ENCODE measurements around the gene HTRA3. TPM values are rescaled to one million over a fixed set of nuclear protein-coding genes. Genes with fewer than 3 reads are reported as not detected.

Gene HTRA3
- total RNA-seq, 1 experiment from 2014 or later, result 0.64 TPM

DNA sequence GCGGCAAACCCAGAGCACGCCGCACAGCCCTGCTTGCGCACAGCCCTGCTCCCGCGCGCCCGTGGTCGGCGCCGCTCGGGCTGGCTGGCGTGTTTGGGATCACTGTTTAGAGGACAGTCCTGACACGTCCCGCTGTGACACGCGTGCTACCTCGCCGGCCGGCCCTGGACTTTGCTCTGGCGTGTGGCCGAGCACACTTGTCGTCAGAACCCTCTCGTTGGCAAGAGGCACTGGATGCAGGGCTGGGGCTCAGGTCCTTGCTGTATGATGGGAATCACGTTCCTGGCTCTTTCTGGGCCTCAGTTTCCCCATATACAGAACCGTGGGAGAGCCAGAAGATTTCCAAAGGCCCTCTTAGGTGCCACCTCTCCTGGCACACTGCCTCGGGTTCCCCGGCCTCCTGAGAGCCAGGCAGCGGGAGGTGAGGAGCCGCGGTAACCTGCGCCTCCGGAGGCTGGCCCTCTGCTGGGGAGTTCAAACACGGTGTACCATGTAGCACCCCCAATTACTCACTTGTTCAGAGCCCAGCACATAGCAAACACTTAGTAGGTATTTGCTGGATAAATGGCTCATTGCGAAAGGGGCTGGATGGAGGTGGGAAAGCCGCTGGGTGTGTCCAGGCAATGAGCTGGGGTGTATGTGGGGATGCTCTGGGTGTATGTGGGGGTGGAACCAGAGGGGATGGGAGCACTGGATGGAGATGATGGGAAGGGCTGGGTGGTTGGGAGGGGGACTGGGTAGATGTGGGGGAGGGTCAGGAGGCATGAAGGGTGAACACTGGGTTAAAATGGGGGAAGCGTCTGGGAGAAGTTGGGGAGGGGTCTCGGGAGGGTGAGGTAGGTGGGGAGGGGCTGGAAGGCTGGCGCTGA, 76.6 kb downstream of the HTRA3 start:
- peaks cover 8% of the 10 kb centered on the region for H3K27me3 ChIP-seq (replicated peaks; ENCODE audit: insufficient read depth, low read depth, low read length, poor library complexity)
- no peak overlapping the region for H3K4me3 ChIP-seq (ENCODE audit: low read depth, low read length, poor library complexity, severe bottlenecking)
- CTCF ChIA-PET, result interaction anchor here (1.1 kb wide), 1 partner anchor 11 kb away, joined by 3 read pairs; no protein-coding TSS in a partner anchor
- intact Hi-C loops (cut with micrococcal nuclease; ENCODE audit: unreplicated experiment), result no loop called here
- no peak for DNase-seq (ENCODE audit: low spot score)
- no peaks in the 10 kb centered on the region for H3K36me3 ChIP-seq (ENCODE audit: insufficient read depth, low read length, poor library complexity, severe bottlenecking)
- TF ChIP-seq EZH2 (IDR thresholded peaks at IDR 0.05; ENCODE audit: borderline replicate concordance, low read depth, low read length, poor library complexity, severe bottlenecking), result no peak
- TF ChIP-seq, protein P1, sequence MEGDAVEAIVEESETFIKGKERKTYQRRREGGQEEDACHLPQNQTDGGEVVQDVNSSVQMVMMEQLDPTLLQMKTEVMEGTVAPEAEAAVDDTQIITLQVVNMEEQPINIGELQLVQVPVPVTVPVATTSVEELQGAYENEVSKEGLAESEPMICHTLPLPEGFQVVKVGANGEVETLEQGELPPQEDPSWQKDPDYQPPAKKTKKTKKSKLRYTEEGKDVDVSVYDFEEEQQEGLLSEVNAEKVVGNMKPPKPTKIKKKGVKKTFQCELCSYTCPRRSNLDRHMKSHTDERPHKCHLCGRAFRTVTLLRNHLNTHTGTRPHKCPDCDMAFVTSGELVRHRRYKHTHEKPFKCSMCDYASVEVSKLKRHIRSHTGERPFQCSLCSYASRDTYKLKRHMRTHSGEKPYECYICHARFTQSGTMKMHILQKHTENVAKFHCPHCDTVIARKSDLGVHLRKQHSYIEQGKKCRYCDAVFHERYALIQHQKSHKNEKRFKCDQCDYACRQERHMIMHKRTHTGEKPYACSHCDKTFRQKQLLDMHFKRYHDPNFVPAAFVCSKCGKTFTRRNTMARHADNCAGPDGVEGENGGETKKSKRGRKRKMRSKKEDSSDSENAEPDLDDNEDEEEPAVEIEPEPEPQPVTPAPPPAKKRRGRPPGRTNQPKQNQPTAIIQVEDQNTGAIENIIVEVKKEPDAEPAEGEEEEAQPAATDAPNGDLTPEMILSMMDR (conservative IDR thresholded peaks at IDR 0.05; ENCODE audit: low read depth, low read length), result no peak
- H3K9me3 ChIP-seq (ENCODE audit: low read depth, low read length, poor library complexity, severe bottlenecking), result no peaks in the 10 kb centered on the region
- H3K27ac ChIP-seq (ENCODE audit: low read depth, low read length, poor library complexity, severe bottlenecking), result no peak overlapping the region
- no TSS peak for BruUV-seq (replicated peaks)
- H3K4me1 ChIP-seq (ENCODE audit: insufficient read depth, low read length, poor library complexity, severe bottlenecking), result no peaks in the 10 kb centered on the region
- POLR2A ChIA-PET (ENCODE audit: low non-redundant PET), result no interaction called here

DNA sequence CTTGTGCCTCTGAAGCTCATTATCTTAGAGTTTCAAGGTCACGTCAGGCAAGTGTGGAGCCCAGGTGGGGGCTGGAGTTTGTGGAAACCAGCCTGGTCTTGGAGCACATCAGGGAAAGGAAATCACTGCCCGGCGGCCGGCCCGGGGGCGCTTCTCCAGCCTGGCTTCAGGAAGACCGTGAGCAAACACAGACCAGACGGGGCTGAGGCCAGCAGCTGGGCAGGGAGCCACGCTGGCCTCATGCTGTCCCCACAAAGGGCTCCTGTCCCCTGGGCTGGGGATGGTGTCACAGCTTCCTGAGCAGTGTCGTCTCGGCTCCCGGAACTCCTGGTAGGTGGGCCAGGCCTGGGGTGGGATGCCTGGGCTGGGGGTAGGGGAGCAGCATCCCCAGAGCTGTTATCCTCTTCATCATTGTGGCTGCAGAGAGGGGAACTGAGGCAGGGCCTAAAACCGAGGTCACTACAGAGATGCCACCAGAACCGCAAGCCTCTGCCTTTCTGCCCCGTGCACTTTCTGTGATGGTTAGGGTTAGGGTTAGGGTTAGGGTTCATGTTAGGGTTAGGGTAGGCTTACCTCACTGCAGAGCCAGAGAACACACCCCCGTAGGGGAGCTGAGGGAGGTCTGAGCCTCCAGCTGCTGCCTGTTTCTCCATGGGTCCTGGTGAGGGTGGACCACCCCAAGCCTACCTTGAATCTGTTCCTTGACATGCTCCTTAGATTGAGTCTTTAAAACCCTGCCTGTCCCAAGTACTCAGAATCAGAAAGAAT, 77.5 kb downstream of the HTRA3 start:
- TF ChIP-seq, protein P1 (conservative IDR thresholded peaks at IDR 0.05; ENCODE audit: low read depth, low read length), result no peak
- no peak for TF ChIP-seq EZH2 (IDR thresholded peaks at IDR 0.05; ENCODE audit: borderline replicate concordance, low read depth, low read length, poor library complexity, severe bottlenecking)
- intact Hi-C loops (cut with micrococcal nuclease; ENCODE audit: unreplicated experiment), result no loop called here
- Histone ChIP-seq H3K36me3 (ENCODE audit: insufficient read depth, low read length, poor library complexity, severe bottlenecking) (no peaks in the 10 kb centered on the region), H3K4me3 (ENCODE audit: low read depth, low read length, poor library complexity, severe bottlenecking) (no peak overlapping the region), H3K27me3 (replicated peaks; ENCODE audit: insufficient read depth, low read depth, low read length, poor library complexity) (peaks cover 8% of the 10 kb centered on the region), H3K9me3 (ENCODE audit: low read depth, low read length, poor library complexity, severe bottlenecking) (no peaks in the 10 kb centered on the region), H3K27ac (ENCODE audit: low read depth, low read length, poor library complexity, severe bottlenecking) (no peak overlapping the region), H3K4me1 (ENCODE audit: insufficient read depth, low read length, poor library complexity, severe bottlenecking) (no peaks in the 10 kb centered on the region)
- ChIA-PET CTCF (no interaction called here), POLR2A (ENCODE audit: low non-redundant PET) (interaction anchor here (0.6 kb wide), 1 partner anchor 426 kb away, joined by 12 read pairs; no protein-coding TSS in a partner anchor)
- BruUV-seq (replicated peaks), result no TSS peak
- DNase-seq (ENCODE audit: low spot score), result no peak

DNA sequence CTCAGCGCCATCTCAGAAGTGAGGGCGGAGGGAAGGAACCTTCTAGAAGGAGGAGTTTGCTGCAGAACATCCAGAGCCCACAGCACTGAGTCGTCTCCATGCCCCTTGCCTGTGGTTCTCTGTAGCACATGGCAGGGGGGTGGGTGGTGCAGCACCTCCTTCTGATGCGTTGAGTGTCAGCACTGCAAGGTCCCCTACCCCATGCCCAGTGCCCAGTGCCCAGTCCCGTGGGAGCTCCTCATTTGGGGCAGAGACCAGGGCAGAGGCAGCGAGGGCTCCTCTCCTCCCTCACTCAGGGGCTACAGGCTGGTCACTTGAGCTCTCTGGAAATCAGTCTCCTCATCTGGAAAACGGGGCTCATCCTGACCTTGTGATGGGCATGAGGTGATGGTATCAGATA, 78.1 kb downstream of the HTRA3 start:
- no TSS peak for BruUV-seq (replicated peaks)
- Histone ChIP-seq H3K4me3 (ENCODE audit: low read depth, low read length, poor library complexity, severe bottlenecking) (no peak overlapping the region), H3K36me3 (ENCODE audit: insufficient read depth, low read length, poor library complexity, severe bottlenecking) (no peaks in the 10 kb centered on the region), H3K27ac (ENCODE audit: low read depth, low read length, poor library complexity, severe bottlenecking) (no peak overlapping the region), H3K4me1 (ENCODE audit: insufficient read depth, low read length, poor library complexity, severe bottlenecking) (no peaks in the 10 kb centered on the region), H3K27me3 (replicated peaks; ENCODE audit: insufficient read depth, low read depth, low read length, poor library complexity) (peaks cover 8% of the 10 kb centered on the region), H3K9me3 (ENCODE audit: low read depth, low read length, poor library complexity, severe bottlenecking) (no peaks in the 10 kb centered on the region)
- ChIA-PET POLR2A (ENCODE audit: low non-redundant PET) (interaction anchor here (0.6 kb wide), 1 partner anchor 426 kb away, joined by 12 read pairs; no protein-coding TSS in a partner anchor), CTCF (no interaction called here)
- TF ChIP-seq, protein P1 (conservative IDR thresholded peaks at IDR 0.05; ENCODE audit: low read depth, low read length), result no peak
- TF ChIP-seq EZH2 (IDR thresholded peaks at IDR 0.05; ENCODE audit: borderline replicate concordance, low read depth, low read length, poor library complexity, severe bottlenecking), result no peak
- no peak for DNase-seq (ENCODE audit: low spot score)
- intact Hi-C loops (cut with micrococcal nuclease; ENCODE audit: unreplicated experiment), result no loop called here
